GM21717 (cell line): ENCODE results near the gene PCDHGA1.
A peak's percentile ranks its signal among the peaks of the same experiment; 100 is the strongest.
"Not testable (repeated sequence)": the region's sequence is repeated elsewhere in the genome, so short reads cannot be mapped to it uniquely, and the experiment has no call there.

Source experiments
- ATAC-seq: cut with Tn5 transposase; IDR thresholded peaks from one replicate; pipeline ENCODE4 v1.9.1; 2021; ENCODE audit warnings: mild to moderate bottlenecking, moderate library complexity; ENCODE audit not compliant: unreplicated experiment

Gene PCDHGA1

DNA sequence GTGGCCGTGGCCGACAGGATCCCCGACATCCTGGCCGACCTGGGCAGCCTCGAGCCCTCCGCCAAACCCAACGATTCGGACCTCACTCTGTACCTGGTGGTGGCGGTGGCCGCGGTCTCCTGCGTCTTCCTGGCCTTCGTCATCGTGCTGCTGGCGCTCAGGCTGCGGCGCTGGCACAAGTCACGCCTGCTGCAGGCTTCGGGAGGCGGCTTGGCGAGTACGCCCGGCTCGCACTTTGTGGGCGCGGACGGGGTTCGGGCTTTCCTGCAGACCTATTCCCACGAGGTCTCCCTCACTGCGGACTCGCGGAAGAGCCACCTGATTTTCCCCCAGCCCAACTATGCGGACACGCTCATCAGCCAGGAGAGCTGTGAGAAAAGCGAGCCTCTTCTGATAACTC is 15.7 kb downstream of the PCDHGA1 start:
- not testable (repeated sequence) for ATAC-seq

DNA sequence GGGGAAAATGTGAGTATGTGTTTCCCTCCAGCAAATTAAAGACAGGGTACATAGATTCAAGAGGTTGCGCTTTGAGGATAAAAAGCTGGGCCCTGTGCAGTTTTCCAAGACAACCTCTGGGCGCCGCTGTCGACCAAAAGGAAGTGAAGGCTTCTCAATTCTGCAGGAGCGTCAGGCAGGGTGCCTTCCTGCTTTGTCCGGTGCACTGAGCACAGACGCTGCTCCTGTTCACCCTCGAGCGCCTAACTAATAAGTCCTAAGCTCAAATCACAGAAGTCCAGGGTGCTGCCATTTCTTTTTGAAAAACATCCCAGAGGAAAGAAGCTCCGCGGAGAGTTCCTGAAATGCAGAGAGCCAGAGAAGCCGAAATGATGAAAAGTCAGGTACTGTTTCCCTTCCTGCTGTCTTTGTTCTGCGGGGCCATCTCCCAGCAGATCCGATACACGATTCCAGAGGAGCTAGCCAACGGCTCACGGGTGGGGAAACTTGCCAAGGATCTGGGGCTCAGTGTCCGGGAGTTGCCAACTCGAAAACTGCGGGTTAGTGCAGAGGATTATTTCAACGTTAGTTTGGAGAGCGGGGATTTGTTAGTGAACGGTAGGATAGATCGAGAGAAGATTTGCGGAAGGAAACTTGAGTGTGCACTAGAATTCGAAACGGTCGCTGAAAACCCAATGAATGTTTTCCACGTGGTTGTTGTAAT is 19.8 kb downstream of the PCDHGA1 start, which contains the start of gene PCDHGB1:
Gene PCDHGB1, plus strand, starts transcription at position 183 of the 703 bp plus-strand sequence. Its CDS starts 162 bp downstream, at position 345.
- peak; percentile 66 for ATAC-seq

DNA sequence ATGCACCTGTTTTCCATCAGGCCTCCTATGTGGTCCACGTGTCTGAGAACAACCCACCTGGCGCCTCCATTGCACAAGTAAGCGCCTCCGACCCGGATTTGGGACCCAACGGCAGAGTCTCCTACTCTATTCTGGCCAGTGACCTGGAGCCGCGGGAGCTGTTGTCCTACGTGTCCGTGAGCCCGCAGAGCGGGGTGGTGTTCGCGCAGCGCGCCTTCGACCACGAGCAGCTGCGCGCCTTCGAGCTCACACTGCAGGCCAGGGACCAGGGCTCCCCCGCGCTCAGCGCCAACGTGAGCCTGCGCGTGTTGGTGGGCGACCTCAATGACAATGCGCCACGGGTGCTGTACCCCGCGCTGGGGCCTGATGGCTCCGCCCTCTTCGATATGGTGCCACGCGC is 21.3 kb downstream of the PCDHGA1 start:
- ATAC-seq = no peak

DNA sequence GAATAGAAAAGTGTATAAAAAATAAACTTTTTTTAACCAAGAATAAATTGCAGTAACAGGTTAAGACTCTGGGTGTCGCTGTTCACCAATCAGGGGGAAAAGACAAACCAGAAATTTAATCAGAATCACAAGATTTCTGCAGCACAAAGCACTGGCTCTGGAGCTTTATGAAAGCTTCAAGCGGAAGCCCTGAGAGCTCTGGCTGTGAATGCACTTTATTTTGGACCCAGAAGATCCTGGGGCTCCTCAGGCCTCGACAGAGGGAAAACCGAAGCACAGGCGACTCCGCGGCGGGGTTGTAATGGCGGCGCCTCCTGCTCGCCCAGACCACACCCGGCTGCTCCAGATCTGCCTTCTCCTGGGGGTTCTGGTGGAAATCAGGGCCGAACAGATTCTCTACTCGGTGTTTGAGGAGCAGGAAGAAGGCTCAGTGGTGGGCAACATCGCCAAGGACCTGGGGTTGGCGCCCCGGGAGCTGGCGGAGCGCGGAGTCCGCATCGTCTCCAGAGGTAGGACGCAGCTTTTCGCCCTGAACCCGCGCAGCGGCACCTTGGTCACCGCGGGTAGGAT is 24.7 kb downstream of the PCDHGA1 start, which contains the start of gene PCDHGA4:
Gene PCDHGA4, plus strand, starts transcription at position 122 of the 570 bp plus-strand sequence. Its CDS starts 87 bp downstream, at position 209.
- ATAC-seq = no peak

DNA sequence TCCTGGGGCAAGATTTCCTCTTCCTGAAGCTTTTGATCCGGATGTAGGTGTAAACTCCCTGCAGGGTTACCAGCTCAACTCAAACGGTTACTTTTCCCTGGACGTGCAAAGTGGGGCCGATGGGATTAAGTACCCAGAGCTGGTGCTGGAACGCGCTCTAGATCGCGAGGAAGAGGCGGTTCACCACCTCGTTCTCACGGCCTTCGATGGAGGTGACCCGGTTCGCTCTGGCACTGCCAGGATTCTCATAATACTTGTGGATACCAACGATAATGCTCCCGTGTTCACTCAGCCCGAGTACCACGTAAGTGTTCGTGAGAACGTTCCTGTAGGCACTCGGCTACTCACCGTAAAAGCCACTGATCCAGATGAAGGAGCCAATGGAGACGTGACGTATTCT is 25.3 kb downstream of the PCDHGA1 start:
- no peak for ATAC-seq

DNA sequence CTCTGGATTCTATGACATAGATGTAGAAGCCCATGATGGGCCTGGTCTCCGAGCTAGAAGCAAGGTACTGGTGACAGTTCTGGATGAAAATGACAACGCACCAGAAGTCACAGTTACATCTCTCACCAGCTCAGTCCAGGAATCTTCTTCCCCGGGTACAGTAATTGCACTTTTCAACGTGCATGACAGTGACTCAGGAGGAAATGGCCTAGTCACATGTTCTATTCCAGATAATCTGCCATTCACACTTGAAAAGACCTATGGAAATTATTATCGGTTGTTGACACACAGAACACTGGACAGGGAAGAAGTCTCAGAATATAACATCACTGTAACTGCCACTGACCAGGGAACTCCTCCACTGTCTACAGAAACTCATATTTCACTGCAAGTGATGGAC is 25.8 kb downstream of the PCDHGA1 start:
- ATAC-seq = no peak

DNA sequence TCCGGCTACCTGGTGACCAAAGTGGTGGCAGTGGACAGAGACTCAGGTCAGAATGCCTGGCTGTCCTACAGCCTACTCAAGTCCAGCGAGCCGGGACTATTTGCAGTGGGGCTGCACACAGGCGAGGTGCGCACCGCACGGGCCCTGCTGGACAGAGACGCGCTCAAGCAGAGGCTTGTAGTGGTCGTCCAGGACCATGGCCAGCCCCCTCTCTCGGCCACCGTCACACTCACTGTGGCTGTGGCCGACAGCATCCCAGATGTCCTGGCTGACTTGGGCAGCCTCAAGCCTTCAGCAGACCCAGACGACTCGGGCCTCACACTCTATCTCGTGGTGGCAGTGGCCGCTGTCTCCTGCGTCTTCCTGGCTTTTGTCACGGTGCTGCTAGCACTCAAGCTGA is 26.6 kb downstream of the PCDHGA1 start:
- ATAC-seq = no peak

DNA sequence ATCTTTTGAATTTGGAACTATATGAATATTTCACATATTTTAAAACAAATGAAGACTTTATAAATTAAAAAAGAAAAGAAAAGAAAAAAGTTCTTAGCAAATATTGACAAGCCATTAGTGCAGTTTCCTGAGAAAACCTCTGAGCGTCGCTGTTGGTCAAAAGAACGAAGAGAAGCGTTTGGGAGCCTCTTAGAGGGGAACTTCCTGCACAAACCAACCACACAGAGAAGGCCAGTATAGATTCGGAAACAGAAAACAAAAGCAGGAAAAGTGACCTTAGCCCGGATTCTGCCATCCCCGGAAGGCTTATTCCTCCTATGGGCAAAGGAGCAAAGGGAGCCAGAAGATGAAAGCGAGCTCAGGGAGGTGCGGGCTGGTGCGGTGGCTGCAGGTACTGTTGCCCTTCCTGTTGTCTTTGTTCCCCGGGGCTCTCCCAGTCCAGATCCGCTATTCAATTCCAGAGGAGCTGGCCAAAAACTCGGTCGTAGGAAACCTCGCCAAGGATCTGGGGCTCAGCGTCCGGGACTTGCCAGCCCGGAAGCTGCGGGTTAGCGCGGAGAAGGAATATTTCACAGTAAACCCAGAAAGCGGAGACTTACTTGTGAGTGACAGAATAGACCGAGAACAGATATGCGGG is 29.6 kb downstream of the PCDHGA1 start, which contains the start of gene PCDHGB2:
Gene PCDHGB2, plus strand, starts transcription at position 205 of the 637 bp plus-strand sequence. Its CDS starts 142 bp downstream, at position 347.
- ATAC-seq = peak; percentile 78

DNA sequence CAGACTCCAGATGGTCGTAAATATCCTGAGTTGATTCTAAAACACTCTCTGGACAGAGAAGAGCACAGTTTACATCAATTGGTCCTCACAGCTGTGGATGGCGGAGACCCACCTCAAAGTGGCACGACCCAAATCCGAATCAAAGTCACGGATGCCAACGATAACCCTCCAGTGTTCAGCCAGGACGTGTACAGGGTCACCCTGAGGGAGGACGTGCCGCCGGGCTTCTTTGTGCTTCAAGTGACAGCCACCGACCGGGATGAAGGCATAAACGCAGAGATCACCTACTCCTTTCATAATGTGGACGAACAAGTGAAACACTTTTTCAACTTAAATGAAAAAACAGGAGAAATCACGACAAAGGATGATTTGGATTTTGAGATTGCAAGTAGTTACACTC is 30.4 kb downstream of the PCDHGA1 start:
- no peak for ATAC-seq

DNA sequence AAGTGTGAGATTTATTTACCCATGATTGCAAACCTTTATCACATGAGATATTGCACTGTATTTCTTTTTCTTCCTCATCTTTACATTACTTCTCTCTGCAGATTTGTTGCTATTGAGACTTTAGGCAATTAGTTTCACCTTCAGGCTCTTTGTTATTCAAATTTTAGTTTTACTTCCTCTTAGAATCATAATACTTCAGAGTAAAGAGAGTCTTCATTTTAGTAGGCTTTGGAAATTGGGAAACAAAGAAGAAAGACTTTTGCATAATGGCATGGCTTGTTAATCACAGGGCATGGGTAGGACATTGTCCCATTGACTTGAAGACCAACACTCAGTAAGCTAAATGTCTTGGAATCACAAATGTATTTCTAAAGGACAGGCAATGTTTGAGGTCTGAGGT is 32.4 kb downstream of the PCDHGA1 start:
- ATAC-seq = no peak

DNA sequence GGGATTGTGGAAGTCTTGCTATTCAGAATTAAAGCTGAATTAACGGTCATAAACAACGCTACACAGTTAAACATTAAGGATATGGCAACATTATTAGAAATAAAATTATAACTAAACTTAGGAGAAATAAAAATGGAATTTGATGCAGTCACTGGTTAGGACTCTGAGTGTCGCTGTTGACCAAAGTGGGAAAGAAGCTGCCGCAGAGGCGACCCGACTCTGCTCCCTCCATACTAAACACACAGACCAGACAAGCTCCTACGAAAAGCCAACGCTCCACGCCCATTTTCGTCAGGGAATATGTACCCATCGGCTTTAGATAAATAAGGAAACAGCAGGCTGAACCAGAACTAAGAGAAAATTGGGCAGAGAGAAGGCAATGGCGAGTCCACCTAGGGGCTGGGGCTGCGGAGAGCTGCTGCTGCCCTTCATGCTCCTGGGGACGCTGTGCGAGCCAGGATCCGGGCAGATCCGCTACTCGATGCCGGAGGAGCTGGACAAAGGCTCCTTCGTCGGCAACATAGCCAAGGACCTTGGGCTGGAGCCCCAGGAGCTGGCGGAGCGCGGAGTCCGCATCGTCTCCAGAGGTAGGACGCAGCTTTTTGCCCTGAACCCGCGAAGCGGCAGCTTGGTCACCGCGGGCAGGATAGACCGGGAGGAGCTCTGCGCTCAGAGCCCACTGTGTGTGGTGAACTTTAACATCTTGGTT is 33.8 kb downstream of the PCDHGA1 start, which contains the start of gene PCDHGA5:
Gene PCDHGA5, plus strand, starts transcription at position 211 of the 709 bp plus-strand sequence. Its CDS starts 169 bp downstream, at position 380.
- ATAC-seq = no peak

DNA sequence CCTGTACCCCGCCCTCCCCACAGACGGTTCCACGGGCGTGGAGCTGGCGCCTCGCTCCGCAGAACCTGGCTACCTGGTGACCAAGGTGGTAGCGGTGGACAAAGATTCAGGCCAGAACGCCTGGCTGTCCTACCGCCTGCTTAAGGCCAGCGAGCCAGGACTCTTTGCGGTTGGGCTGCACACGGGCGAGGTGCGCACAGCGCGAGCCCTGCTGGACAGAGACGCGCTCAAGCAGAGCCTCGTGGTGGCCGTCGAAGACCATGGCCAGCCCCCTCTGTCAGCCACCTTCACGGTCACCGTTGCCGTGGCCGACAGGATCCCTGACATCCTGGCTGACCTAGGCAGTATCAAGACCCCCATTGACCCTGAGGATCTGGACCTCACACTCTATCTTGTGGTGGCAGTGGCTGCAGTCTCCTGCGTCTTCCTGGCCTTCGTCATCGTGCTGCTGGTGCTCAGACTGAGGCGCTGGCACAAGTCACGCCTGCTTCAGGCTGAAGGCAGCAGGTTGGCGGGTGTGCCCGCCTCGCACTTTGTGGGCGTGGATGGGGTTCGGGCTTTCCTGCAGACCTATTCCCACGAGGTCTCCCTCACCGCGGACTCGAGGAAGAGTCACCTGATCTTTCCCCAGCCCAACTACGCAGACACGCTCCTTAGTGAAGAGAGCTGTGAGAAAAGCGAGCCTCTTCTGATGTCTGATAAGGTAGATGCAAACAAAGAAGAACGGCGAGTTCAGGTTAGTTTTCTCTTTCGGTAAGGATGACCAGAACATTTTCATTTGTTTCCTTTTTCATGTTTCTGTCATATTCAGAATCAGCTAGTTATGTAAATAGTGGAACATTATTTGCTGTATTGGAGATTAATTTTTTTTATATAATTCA is 35.9 kb downstream of the PCDHGA1 start:
- no peak for ATAC-seq

DNA sequence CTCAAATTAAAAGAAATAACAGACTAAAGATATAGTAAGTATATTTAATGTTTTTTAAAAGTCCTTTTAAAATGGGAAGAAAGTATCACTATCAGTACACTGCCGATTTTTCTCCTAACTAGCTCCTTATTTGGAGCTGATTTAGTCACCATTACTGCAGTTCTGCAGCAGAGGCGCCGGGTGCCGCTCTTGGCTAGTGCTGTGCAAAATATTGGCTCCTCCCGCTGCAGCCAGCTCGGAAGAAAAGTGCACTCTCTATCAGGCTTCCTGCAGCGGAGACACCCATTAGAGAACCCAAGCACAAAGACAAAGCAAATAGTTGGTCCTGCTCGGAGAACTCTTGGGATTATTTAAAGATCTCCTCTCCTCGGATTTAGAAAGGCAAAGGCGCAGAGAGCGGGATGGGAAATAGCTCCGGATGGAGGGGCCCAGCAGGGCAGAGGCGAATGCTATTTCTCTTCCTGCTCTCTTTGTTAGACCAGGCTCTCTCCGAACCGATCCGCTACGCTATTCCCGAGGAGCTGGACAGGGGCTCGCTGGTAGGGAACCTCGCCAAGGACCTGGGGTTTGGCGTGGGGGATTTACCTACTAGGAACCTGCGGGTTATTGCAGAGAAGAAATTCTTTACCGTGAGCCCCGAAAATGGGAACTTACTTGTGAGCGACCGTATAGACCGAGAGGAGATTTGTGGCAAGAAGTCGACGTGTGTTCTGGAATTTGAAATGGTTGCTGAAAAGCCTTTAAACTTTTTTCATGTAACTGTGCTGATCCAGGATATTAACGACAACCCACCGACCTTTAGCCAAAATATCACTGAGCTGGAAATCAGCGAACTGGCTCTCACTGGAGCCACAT is 39.9 kb downstream of the PCDHGA1 start, which contains the start of gene PCDHGB3:
Gene PCDHGB3, plus strand, starts transcription at position 249 of the 855 bp plus-strand sequence. Its CDS starts 153 bp downstream, at position 402.
- ATAC-seq = peak; percentile 73

DNA sequence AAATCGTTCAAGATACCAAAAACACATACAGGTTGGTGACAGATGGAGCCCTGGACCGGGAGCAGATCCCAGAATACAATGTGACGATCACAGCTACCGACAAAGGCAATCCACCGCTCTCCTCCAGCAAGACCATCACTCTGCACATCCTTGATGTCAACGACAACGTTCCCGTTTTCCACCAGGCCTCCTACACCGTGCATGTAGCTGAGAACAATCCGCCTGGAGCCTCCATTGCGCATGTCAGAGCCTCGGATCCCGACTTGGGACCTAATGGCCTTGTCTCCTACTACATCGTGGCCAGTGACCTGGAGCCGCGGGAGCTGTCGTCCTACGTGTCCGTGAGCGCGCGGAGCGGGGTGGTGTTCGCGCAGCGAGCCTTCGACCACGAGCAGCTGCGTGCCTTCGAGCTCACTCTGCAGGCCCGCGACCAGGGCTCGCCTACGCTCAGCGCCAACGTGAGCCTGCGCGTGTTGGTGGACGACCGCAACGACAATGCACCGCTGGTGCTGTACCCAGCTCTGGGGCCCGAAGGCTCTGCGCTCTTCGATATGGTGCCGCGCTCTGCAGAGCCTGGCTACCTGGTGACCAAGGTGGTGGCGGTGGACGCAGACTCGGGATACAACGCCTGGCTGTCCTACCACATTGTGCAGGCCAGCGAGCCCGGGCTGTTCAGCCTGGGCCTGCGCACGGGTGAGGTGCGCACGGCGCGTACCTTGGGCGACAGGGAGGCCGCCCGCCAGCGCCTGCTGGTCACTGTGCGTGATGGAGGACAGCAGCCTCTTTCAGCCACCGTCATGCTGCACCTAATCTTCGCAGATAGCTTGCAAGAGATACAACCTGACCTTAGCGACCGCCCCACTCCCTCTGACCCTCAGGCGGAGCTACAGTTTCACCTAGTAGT is 41.5 kb downstream of the PCDHGA1 start:
- ATAC-seq = no peak

DNA sequence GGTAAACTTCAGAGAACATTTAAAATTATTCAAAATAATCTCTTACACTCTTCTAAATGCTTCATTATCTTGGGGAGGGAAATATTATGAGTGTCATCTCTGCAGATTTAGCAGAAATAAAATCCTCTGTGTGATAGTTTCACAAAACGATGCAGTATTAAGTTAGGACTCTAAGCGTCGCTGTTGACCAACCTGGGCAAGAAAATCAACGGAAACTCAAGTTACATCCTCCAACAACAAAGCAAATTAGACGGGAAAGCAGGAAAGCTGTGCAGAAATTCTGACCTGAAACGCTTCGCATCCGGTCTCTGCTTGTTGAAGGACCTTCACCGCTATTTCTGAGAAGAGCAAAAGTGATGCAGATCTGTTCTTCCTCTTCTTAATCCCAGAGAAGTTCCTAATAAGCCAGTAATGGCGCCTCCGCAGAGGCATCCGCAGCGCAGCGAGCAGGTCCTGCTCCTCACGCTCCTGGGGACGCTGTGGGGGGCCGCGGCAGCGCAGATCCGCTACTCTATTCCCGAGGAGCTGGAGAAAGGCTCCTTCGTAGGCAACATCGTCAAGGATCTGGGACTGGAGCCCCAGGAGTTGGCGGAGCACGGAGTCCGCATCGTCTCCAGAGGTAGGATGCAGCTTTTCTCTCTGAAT is 43.5 kb downstream of the PCDHGA1 start, which contains the start of gene PCDHGA6:
Gene PCDHGA6, plus strand, starts transcription at position 219 of the 645 bp plus-strand sequence. Its CDS starts 193 bp downstream, at position 412.
- ATAC-seq = no peak

DNA sequence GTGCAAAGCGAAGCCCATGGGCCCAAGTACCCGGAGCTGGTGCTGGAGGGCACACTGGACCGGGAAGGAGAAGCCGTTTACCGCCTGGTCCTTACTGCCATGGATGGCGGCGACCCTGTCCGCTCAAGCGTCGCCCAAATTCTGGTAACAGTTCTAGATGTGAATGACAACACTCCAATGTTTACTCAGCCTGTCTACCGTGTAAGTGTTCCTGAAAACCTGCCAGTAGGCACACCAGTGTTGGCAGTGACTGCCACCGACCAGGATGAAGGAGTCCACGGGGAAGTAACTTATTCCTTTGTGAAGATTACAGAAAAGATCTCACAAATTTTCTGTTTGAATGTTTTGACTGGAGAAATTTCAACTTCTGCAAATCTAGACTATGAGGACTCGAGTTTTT is 44.3 kb downstream of the PCDHGA1 start:
- no peak for ATAC-seq

DNA sequence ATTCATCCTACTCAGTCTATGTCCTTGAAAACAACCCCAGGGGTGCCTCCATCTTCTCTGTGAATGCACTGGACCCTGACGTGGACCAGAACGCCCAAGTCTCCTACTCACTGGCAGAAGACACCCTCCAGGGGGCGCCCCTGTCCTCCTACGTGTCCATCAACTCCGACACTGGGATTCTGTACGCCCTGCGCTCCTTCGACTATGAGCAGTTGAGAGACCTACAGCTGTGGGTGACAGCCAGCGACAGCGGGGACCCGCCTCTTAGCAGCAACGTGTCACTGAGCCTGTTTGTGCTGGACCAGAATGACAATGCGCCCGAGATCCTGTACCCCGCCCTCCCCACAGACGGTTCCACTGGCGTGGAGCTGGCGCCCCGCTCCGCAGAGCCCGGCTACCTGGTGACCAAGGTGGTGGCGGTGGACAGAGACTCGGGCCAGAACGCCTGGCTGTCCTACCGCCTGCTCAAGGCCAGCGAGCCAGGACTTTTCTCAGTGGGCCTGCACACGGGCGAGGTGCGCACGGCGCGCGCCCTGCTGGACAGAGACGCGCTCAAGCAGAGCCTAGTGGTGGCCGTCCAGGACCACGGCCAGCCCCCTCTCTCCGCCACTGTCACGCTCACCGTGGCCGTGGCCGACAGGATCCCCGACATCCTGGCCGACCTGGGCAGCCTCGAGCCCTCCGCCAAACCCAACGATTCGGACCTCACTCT is 45.3 kb downstream of the PCDHGA1 start:
- ATAC-seq = not testable (repeated sequence)
